HG02798 (cell line): ENCODE data around the gene SHISA8.
"Not testable (repeated sequence)": the region's sequence is repeated elsewhere in the genome, so short reads cannot be mapped to it uniquely, and the experiment has no call there.

Experiments
- ATAC-seq: cut with Tn5 transposase; IDR thresholded peaks from one replicate; pipeline ENCODE4 v1.9.1; 2021; ENCODE audit warnings: mild to moderate bottlenecking; ENCODE audit not compliant: unreplicated experiment, poor library complexity

SHISA8 gene

DNA sequence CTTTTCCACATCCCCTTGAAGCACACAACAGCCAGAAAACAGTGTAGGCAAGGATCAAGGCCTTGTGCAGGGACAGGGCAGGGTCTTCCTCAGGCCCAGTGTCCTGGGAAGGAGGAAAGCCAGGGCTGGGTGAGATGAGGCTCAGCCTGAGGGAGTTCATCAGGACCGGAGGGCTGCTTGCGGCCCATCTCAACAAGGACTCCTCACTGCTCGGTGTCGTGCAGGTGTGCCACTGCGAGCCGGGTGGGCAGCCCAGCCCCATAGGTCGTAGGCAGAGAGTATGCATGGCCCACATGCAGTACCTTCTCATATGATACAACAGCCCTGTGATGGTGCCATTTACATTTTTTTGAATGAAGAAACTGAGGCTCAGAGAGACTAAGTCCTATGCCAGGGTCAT, 12.9 kb downstream of the SHISA8 start:
- no peak for ATAC-seq

DNA sequence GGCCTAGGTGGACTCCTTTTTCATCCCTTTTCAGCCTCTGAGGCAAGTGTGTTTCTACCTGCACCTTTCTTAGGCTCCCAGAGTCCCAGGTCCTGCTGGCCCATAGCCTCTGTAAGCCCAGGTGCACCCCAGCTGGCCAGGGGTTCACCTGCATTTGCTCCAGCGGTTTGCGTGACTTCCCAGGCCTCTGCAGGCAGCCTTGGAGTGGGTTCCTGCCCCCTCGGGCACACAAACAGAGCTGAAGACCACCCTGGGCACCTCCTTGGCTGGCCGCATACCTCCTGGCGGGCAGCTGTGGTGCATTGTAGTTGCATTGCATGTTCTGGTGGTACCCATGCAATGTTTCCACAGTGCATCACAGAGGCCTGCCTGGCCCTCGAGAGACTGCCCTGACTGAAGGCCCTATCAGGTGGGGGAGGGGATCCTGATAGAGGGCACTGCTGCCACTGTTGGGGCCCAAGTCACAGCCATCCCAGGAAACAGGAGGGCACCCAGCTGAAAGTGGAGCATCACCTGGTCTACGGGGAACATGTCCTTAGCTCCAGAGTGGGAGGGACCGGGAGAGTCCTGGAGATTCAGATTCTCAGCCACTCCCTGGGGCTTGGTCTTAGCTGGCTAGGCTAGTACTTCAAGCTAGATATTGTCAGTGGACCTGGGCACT, 14.1 kb downstream of the SHISA8 start:
- ATAC-seq: no peak

DNA sequence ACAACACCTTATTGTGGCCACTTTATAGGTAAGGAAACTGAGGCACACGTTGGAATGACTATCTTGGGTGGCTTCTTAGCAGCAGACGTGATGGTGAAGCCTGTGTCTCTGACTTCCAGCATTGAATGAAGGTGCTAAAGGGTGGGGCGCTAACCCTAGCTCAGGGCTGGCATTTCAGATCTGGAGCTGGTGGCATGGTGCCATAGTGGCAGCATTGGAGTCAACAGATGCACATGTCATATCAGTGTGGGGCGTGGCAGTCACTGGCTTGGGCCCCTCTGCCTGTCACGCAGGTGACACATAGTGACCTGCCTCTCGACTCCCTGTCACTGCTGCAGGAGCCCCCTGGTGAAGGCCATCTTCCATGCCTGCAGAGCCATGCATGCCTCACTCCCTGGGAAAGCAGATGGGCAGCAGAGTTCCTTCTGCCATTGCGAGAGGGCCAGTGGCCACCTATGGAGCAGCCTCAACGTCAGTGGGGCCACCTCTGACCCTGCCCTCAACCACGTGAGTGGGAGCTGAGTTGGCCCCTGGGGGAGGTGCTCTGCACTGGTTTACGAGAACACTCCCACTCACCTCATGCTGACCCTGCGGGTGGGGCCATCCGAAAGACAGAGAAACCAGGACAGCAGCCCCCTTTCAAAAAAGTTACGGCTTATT, 14.8 kb downstream of the SHISA8 start:
- ATAC-seq: no peak

DNA sequence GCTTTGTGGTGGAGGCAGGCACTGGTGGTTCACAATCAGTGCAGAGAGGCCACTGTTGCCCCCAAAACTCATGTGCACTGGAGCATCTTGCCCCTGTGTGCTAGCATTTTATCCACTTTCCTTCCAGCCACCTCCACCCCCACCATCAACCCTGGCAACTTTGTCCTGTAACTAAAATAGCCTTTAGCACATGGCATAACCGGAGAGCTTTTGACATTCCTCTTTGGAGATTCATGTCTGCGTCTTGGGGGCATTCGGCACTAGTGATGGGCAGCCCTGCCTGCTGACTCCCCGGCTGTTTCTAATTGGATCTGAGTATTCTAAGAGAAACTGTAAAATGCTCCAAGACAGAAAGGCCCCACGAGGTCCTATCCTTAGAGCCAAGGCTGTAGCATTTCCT, 15.8 kb downstream of the SHISA8 start:
- no peak for ATAC-seq

DNA sequence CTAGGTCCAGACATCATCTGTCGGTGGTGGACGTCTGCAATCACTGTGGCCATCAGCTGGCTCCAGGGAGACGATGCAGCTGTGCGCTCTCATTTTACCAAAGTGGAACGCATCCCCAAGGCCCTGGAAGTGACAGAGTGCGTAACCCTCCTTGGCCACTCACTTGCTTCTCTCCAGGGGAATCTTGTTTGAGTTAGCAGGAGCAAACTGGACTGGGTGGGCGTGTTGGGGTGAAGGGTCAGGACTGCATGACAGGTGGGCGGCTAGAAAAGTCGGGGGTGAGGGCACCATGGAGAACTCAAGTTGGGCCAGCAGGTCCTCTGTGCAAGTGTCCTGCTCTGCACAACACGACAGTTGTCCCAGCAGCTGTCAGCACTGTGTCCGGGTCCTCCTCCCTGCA, 16.2 kb downstream of the SHISA8 start:
- ATAC-seq: no peak

DNA sequence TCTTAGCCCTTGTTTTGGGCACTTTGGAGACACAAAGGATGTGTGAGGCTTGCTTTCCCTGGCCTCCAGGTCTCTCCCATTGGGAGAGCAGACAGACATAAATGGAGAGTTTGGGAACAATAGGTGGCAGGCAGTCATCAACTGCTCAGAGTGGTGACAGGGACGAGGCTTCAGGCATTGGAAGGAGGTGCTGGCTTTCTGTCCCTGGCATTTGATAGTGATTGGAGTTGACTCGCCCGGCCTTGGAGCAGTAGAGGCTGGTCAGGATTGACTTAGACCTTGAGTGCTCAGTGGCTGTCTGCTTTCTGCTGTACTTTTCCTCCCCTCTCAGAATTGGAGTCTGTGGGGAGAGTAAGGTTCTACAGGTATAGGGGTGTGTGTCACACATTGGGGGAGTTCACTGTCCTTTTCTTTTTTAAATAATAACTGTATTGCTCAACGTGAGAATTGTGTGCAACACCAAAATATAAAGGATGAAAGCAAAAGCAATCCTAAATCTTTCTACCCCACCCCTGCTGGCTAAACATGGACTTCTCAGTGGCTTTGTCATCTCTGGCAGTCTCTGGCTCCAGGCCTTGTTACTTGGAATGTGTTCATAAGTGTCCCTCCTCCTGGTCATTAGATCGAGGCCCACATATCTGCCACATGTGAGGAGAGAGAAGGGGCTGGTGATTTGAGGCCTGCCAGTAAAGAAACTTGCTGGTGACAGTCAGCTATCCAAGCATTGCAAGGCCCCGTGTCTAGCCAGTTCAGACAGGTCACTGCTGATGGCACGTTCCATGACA, 21.1 kb downstream of the SHISA8 start:
- ATAC-seq: no peak

DNA sequence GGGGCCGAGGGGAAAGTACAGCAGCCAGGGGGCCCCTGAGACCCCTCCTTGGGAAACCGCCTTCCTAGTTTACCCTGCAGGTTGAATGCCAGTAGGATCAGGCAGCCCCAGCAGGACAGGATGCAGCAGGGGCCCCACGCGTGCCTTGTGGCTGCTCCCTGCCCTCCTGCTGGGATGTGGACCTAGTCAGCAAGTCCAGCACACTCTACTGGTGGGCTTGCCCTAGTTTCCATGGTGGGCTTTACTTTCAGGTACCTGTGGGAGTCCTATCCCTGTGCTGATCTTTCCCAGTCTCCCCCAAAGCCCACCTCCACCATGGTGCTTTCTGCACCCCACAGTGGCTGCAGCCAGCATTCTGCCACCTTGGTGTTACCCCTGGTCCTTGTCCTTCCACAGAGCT, 22.2 kb downstream of the SHISA8 start:
- no peak for ATAC-seq

DNA sequence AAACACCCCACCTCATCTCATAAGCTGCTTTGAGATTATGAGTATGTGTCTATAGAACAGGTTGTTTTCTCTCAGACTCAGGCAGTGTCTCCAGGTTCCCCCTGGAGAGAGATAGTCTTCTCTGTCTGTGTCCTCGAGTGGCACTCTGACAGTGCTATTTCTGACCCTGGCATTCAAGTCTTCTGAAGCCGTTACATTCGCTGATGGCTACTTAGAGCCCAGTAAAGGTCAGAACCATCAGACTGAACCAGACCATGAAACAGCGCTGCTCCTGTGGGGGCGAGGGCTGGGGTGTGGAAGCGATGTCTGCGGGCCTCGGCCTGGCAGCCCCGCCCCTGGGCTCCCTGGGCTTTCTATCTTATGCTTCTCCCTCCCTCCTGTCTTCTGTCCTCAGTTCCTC, 23.5 kb downstream of the SHISA8 start:
- no peak for ATAC-seq

DNA sequence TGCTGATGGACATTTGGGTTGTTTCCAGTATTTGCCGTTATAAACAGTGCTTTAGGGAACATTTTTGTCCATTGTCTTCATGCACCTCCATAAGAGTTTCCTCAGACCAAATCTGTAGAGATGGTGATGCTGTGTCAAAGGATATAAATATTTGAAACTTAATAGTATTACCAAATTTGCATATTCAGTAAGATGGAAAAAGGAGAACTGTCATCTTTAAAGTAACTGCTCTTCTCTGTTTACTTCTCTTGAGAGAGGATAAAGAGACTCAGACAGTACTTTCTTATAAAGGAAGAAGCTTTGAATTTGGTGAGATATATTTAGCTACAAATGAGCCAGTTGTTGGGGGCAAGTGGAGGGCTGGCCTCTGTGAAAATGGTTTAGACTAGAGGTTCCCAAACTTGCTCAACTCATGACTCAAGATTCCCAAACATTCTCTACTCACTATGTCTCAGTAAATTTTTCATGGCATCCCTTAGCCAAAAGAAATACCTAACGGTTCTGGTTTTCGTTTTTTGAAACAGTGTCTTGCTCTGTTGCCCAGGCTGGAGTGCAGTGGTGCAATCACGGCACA, 26.2 kb downstream of the SHISA8 start:
- ATAC-seq: no peak

DNA sequence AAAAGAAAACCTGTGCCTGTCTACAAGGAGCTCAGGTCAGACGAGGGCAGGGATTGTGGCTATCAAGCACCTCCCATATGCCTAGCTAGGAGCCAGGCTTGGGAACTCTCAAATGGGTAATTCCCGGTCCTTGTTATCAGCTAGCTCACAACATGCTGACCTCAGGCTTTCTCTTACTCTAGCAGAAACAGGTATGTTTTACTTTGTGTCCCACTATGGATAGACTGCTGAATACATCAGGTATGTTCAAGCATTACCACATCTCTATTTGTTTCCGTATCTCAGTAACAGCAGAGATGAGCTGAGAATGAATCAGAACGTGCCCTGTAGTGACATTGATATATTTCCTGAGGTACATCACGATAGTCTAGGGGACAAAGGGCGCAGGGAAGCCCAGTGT, 29.4 kb downstream of the SHISA8 start:
- no peak for ATAC-seq

DNA sequence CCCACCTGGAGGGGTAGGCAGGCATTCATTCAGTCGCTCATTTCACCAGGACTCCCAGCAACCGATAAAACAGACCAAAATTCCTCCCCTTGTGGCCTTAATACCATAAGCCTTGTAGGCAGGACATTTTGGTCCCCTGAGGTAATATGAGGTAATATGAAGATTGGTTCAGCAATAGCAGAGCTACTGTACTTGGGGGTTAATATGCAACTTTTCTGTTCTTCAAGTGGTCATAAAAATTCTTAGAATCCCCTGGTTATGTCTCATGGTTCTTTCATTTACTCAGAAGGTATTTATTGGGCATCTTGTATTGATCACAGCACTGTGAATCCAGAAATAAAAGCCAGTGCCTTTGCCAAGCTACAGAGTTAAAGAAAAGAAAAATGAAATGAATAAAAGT, 29.8 kb downstream of the SHISA8 start:
- no peak for ATAC-seq

DNA sequence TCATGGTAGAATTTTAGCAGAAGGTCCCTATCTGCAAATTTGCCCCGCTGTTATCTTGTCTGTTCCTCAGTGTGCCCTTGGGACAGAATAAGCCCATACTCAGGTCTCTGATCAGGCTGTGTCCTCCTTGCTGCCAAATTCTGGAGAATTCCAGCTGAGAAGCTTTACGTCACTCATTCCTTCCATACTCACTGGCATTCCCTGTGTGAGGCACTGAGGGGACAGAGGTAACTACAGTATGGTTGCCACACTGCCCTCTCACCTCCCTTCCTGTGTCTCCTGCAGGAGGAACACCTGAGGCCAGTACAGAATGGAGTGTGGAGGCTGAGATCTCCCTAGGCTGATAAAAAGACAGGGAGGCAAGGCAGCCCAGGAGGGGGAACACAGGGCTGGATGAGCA, 31.5 kb downstream of the SHISA8 start:
- ATAC-seq: no peak

DNA sequence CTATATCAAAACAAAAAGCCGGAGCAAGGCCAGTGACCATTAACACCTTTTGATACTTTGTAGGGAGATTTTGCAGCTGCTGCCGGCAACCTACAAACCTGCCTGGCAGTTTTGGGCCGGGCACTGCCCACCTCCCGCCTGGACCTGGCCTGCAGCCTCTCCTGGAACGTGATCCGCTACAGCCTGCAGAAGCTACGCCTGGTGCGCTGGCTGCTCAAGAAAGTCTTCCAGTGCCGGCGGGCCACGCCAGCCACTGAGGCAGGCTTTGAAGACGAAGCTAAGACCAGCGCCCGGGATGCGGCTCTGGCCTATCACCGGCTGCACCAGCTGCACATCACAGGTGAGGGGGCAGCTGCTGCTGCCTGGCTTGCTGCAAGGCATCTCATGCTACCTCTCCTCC, 34.2 kb downstream of the SHISA8 start:
- ATAC-seq: no peak

DNA sequence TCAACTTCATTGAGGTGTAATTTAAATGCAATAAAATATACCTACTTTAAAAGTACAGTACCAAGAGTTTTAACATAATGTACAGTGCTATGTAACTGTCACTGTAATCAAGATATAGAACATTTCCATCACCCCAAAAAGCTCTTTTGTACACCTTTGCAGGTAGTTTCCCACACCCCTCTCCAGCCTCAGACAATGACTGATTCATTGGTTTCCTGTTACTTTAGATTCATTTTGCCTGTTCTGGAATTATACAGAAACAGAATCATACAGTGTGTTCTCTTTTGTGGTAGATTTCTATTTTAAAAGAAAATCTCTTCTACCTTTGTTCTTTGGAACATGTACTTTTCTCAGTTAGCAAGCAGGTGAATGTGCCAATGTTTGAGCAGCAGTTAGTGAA, 38.2 kb downstream of the SHISA8 start:
- ATAC-seq: no peak

DNA sequence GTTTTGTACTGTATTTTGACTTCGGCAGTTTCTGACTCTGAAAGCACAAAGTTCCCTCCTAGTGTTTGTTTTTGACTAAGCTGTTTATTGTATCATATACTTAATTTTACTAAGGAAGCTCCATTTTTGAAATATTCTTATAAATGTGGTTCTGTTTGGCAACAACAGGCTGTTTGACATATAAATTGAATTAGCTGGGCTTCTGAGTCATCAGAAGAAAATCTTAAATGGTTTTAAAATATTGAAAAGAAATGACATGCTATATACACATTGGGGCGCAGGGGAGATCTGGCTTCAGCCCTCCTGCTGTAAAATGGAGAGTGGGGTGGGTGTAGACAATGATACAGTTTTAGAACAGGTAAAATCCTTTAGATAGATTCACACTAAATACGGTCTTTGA, 38.6 kb downstream of the SHISA8 start:
- ATAC-seq: no peak

DNA sequence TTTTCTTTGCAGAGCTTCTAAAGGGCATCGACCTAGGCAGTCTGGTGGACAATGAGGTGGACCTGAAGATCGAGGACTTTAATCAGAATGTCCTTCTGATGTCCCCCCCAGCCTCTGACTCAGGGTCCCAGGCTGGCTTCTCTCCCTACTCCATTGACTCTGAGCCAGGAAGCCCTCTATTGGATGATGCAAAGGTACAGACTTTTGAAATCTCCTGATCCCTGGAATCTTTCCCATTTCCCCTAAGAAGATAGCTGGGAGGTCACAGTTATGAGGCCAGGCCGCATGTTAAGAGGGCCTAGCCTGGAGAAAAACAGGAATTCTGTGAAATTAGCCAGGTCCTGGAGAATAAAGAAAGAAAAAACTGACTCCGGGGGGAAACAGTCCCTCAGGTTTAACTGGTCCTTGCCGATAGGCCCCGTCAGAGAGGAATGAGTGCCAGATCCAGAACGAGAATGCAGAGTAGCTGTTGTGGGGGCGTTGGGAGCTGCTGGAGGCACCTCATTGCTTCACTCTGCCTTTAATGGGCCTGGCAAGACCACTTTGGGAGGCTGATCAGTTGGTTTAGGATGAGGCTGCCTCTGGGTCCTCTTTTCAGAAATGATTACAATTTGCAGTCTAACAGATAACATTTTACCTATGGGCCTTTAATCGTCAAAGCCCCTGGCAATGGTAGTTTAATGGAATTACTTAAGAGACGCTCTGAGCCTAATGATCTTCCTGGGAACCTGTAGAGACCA, 39.2 kb downstream of the SHISA8 start:
- ATAC-seq: no peak

DNA sequence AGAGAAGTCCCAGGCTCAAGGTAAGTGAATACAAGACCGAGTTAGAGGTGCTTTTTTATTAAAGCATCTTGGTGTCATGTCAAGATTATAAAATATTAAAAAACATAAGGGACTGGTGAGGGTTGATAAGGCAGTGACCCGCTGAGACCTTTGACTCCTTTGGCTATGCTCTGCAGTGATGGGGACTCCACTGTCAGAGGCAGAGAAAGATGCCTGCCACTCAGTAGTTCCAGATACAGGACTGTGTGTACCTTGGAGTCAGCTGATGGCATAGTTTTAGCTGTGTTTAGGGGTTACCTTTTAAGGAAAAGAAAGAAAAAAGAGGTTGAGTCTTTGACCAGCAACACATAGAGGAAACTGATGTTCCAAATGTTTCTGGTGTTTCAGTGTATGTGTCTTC, 40.8 kb downstream of the SHISA8 start:
- no peak for ATAC-seq

DNA sequence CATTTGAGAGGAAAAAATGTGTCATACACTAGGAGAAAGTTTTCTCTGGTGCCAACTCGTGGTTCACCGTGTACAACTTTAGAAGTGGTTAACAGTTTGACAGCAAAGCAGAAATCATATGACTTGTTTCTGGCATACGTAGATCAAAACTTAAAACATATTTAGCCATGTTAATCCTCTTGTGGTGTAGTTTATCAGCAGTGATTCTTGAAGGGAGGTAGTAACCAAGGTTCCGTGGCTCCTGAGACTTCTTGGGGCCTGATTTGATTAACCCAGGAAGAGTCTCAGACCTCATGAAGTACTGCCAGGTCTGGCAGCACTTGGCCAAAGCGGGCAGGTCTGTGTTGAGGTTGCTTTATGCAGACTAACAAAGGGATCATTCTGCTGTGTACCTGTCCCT, 41.5 kb downstream of the SHISA8 start:
- ATAC-seq: no peak

DNA sequence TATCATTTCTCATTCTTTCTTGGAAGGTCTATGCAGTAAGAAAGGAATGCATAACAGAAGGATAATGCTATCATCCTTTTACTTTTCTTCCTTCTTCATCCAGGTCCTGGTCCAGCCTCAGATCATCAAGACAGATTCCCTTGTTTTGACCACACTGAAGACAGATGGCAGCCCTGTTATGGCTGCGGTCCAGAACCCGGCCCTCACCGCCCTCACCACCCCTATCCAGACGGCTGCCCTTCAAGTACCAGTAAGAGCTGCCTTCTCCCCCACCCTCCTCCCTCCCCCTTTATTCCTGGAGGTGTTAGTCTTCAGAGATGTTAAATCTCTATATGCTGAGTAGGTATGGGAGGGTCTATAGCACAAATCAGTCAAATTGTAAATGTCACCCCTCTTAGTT, 44.1 kb downstream of the SHISA8 start:
- no peak for ATAC-seq

DNA sequence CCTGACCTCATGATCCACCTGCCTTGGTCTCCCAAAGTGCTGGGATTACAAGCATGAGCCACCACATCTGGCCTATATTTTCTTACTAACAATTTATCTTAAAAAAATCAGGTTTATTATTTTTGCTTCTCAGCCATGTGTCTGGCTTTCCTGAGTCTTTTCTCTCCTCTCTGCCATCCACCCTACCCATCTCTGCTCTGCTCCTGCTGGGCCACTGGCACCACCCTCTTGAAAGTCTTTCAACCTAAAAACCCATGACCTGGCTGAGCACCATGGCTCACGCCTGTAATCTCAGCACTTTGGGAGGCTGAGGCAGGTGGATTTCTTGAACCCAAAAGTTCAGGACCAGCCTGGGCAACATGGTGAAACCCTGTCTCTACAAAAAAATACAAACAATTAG, 44.8 kb downstream of the SHISA8 start:
- not testable (repeated sequence) for ATAC-seq

DNA sequence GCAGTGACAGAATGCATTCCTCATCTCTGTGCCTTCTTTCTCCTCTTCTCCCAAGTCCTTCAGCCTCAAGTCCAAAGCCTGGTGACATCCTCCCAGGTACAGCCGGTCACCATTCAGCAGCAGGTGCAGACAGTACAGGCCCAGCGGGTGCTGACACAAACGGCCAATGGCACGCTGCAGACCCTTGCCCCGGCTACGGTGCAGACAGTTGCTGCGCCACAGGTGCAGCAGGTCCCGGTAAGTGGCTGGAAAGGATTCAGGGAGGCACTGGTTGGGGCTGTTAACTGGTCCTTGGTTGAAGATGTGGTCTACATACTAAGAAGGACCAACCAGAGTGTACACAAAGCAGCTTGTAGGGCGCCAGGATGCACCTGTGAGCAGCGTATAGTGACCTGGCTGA, 46.3 kb downstream of the SHISA8 start:
- no peak for ATAC-seq
